Retinal pigment epithelial cell (primary cell): ENCODE measurements around the gene FGF14.

Experiments
- DNase-seq: peaks from one replicate; pipeline ENCODE4 v3.0.0-alpha.2; 2010; ENCODE audit warnings: low read depth
- H3K4me3 ChIP-seq: 2 replicates; pipeline ENCODE4 v1.5.1; 2011; ENCODE audit warnings: mild to moderate bottlenecking, low read length, control low read depth, moderate library complexity
- CTCF ChIP-seq: conservative IDR thresholded peaks from 2 replicates; pipeline ENCODE4 v1.5.1; 2011; ENCODE audit warnings: low read depth, low read length, control low read depth, inconsistent platforms

The FGF14 gene

GRCh38 chr13:101717353-101717752 is 684.5 kb downstream of the FGF14 start:
- no peak overlapping the region for H3K4me3 ChIP-seq
- TF ChIP-seq CTCF, result no peak
- no peak for DNase-seq

DNA sequence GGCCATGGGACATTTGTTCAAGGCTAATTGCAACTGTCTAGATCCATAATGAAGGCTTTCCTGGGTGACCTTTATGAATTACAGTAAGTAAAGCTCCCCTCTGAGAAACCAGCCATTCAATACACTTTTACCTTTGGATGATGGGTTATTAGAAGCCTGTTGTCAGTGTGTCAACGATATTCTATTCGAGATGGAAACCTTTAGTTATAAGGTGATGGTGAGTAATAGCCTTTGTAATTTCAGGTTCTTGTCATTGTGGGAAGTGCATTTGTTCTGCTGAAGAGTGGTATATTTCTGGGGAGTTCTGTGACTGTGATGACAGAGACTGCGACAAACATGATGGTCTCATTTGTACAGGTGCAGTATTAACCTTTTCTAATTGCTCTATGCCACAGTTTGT is 687.7 kb downstream of the FGF14 start:
- no peak for TF ChIP-seq CTCF
- DNase-seq, result no peak
- no peak overlapping the region for H3K4me3 ChIP-seq

- no peak for TF ChIP-seq CTCF
- H3K4me3 ChIP-seq, result no peak overlapping the region
- no peak for DNase-seq
These were observed 689.9 kb downstream of the FGF14 start for GRCh38 chr13:101712026-101712348.

DNA sequence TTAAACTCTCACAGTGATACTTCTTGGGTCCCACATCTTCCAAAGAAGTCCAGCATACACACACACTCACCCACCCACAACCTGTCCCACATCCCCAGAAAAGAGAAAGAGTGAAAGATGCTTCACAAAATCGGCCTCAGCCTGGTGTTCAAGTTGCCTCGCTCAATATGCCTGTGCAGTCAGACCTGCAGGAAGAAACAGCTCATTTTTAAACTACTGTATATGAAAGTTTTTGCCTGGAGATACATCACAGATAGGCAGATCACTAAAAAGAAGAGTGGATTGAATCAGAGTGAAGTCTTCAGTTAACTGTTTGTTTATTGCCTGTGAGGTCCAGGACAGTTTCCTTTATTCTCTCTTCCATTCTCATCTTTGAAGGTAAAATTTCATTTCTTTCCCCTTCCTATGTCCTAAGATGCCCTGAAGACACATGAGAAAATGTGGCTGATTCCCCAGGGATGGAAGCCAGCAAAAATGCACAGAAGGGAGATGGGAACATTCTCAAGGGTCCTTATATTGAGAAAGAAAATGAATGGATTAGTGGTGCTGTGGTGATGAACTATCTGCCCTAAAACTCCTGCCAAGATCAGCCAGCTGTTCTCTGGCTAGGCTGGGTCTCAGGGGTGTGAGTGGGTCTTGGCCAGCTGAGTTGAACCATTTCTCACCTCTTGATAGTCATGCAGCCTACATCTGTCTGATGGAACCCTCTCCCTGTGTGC is 690.4 kb downstream of the FGF14 start:
- H3K4me3 ChIP-seq, result no peak overlapping the region
- TF ChIP-seq CTCF, result no peak
- no peak for DNase-seq

GRCh38 chr13:101709952-101710351 is 691.9 kb downstream of the FGF14 start:
- DNase-seq, result no peak
- no peak for TF ChIP-seq CTCF
- no peak overlapping the region for H3K4me3 ChIP-seq

GRCh38 chr13:101708115-101708514 is 693.7 kb downstream of the FGF14 start:
- no peak overlapping the region for H3K4me3 ChIP-seq
- DNase-seq, result no peak
- no peak for TF ChIP-seq CTCF

DNA sequence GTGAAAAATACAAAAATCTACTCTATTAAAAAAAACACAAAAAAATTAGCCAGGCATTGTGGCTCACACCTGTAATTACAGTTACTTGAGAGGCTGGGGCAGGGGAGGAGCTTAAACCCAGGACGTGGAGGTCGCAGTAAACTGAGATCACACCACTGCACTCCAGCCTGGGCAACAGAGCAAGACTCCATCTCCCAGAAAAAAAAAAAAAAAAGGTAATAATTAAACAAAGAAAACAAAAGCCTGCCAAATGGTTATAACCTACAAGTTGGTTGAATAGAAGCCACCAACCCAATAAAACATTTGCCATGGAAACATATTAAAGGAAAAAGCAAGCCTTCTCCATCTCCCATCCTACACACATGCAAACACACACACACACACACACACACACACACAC is 694.2 kb downstream of the FGF14 start:
- no peak for TF ChIP-seq CTCF
- DNase-seq, result no peak
- H3K4me3 ChIP-seq, result no peak overlapping the region
